Natural killer cell (primary cell): ENCODE measurements around the gene OSBPL3. TPM values are rescaled to one million over a fixed set of nuclear protein-coding genes. Genes with fewer than 3 reads are reported as not detected.

ENCODE experiments used
- ATAC-seq, 3 donors: fragments of 150-1000 bp in 2 of 3; fragments of 200-7000 bp in 1 of 3; cut with Tn5 transposase; 1 replicate in 1 of 3; 2 replicates in 2 of 3; pipeline ENCODE4 v1.10.0; 2021; ENCODE audit warnings: mild to moderate bottlenecking in 2 of 3, moderate library complexity in 2 of 3
- DNase-seq, 2 donors: peaks; one replicate each; pipeline versions ENCODE4 v3.0.0 to v3.0.0-alpha.2; 2013 to 2021; ENCODE audit warnings: mixed read lengths in 1 of 2
- H3K27ac ChIP-seq: one replicate; pipeline ENCODE4 v1.5.1; 2013; ENCODE audit warnings: mild to moderate bottlenecking, low read length
- H3K27me3 ChIP-seq: one replicate; pipeline ENCODE4 v1.6.1; 2013; ENCODE audit warnings: low read length; ENCODE audit not compliant: control insufficient read depth, insufficient read depth
- H3K36me3 ChIP-seq: one replicate; pipeline ENCODE4 v1.6.1; 2013; ENCODE audit warnings: low read length; ENCODE audit not compliant: control insufficient read depth, insufficient read depth
- H3K4me1 ChIP-seq: one replicate; pipeline ENCODE4 v1.6.1; 2013; ENCODE audit warnings: low read length; ENCODE audit not compliant: control insufficient read depth, insufficient read depth
- H3K4me3 ChIP-seq: one replicate; pipeline ENCODE4 v1.5.1; 2013; ENCODE audit warnings: low read length
- H3K9me3 ChIP-seq: one replicate; pipeline ENCODE4 v1.6.1; 2013; ENCODE audit warnings: low read length; ENCODE audit not compliant: control insufficient read depth, insufficient read depth
- H3K27ac Mint-ChIP-seq, 2 donors: one replicate each; pipeline ENCODE4 v1.8.0; 2022; ENCODE audit warnings: mild to moderate bottlenecking in 2 of 2, mixed read lengths in 2 of 2, moderate library complexity in 1 of 2
- H3K27me3 Mint-ChIP-seq, 2 donors: one replicate each; pipeline ENCODE4 v1.8.0; 2022; ENCODE audit warnings: low read depth in 2 of 2, mixed read lengths in 2 of 2
- H3K36me3 Mint-ChIP-seq: one replicate; pipeline ENCODE4 v1.8.0; 2022; ENCODE audit warnings: mixed read lengths
- H3K4me1 Mint-ChIP-seq, 2 donors: one replicate each; pipeline ENCODE4 v1.8.0; 2022; ENCODE audit warnings: mixed read lengths in 2 of 2
- H3K4me3 Mint-ChIP-seq: one replicate; pipeline ENCODE4 v1.8.0; 2022; ENCODE audit warnings: mild to moderate bottlenecking, moderate library complexity, mixed read lengths
- H3K9me3 Mint-ChIP-seq, 2 donors: one replicate each; pipeline ENCODE4 v1.8.0; 2022; ENCODE audit warnings: mixed read lengths in 2 of 2
- CTCF ChIP-seq: fragments of 200-600 bp; IDR thresholded peaks from one replicate; pipeline ENCODE4 v1.8.0; 2022; ENCODE audit warnings: antibody characterized with exemption
- WGBS: methylation state at CpG from one replicate; pipeline ENCODE4 v1.1.7; 2013; ENCODE audit warnings: missing lambda C conversion rate; ENCODE audit not compliant: insufficient coverage; 5-methylcytosine and 5-hydroxymethylcytosine counted together
- intact Hi-C: fragments of 100-400 bp; cut with micrococcal nuclease; formaldehyde crosslinking; loops from one replicate; pipeline ENCODE4 v1.14.2; 2022
- total RNA-seq, 4 donors: library from RNA; stranded (reverse); fragments of 120-200 nt in 1 of 4; gene quantifications; one replicate each; pipeline versions ENCODE4 v1.2.3 to v1.2.4, GENCODE V29; 2013 to 2022

The OSBPL3 gene
- total RNA-seq, 3 donors from 2014 or later (not counting 1 experiment from before 2014, with no cell fraction given), result 50.7 to 99.1 (median 65.1) TPM

- intact Hi-C loops, result no loop called here
- Mint-ChIP-seq H3K4me1 (no peaks in the 10 kb centered on the region), H3K4me3 (no peak overlapping the region), H3K27me3 (no peaks in the 10 kb centered on the region), H3K36me3 (no peaks in the 10 kb centered on the region), H3K9me3 (no peaks in the 10 kb centered on the region), H3K27ac (no peak overlapping the region)
- Histone ChIP-seq H3K4me3 (no peak overlapping the region), H3K9me3 (no peaks in the 10 kb centered on the region), H3K4me1 (no peaks in the 10 kb centered on the region), H3K27ac (no peak overlapping the region), H3K27me3 (no peaks in the 10 kb centered on the region), H3K36me3 (no peaks in the 10 kb centered on the region)
- ATAC-seq (peak in 2 of 3 donors; percentile 9 to 40), DNase-seq (no peak)
- no peak for TF ChIP-seq CTCF
- WGBS, result 79% methylated on average over 1 of the region's 4 CpGs
Observed at GRCh38 chr7:24781106-24781505, 198.9 kb downstream of the OSBPL3 start.

- intact Hi-C loops, result no loop called here
- no peak overlapping the region for H3K27ac Mint-ChIP-seq
- ATAC-seq, result no peak
Observed at GRCh38 chr7:24779283-24779655, 200.7 kb downstream of the OSBPL3 start.

GRCh38 chr7:24778543-24779282 is 201.3 kb downstream of the OSBPL3 start:
- Mint-ChIP-seq H3K27me3 (no peaks in the 10 kb centered on the region), H3K27ac (no peak overlapping the region), H3K36me3 (no peaks in the 10 kb centered on the region), H3K4me1 (peaks cover 0 to under 1% of the 10 kb centered on the region in 2 donors), H3K9me3 (no peaks in the 10 kb centered on the region), H3K4me3 (no peak overlapping the region)
- no peaks in the 10 kb centered on the region for H3K27me3 ChIP-seq
- no peaks in the 10 kb centered on the region for H3K9me3 ChIP-seq
- intact Hi-C loops, result no loop called here
- no peaks in the 10 kb centered on the region for H3K36me3 ChIP-seq
- DNase-seq (no peak), ATAC-seq (no peak)
- WGBS, result 67% methylated on average over 9 of the region's 9 CpGs
- H3K27ac ChIP-seq, result no peak overlapping the region
- no peak for TF ChIP-seq CTCF
- H3K4me1 ChIP-seq, result no peaks in the 10 kb centered on the region
- no peak overlapping the region for H3K4me3 ChIP-seq

More at GRCh38 chr7:24779283-24779655, 200.7 kb downstream of the OSBPL3 start:
- no peak for DNase-seq
- no peak for TF ChIP-seq CTCF
- Histone ChIP-seq H3K36me3 (no peaks in the 10 kb centered on the region), H3K27me3 (no peaks in the 10 kb centered on the region), H3K27ac (no peak overlapping the region), H3K9me3 (no peaks in the 10 kb centered on the region), H3K4me1 (no peaks in the 10 kb centered on the region), H3K4me3 (no peak overlapping the region)
- Mint-ChIP-seq H3K4me3 (no peak overlapping the region), H3K9me3 (no peaks in the 10 kb centered on the region), H3K4me1 (no peaks in the 10 kb centered on the region), H3K27me3 (no peaks in the 10 kb centered on the region), H3K36me3 (no peaks in the 10 kb centered on the region)
- 80% methylated on average over 2 of the region's 2 CpGs for WGBS

DNA sequence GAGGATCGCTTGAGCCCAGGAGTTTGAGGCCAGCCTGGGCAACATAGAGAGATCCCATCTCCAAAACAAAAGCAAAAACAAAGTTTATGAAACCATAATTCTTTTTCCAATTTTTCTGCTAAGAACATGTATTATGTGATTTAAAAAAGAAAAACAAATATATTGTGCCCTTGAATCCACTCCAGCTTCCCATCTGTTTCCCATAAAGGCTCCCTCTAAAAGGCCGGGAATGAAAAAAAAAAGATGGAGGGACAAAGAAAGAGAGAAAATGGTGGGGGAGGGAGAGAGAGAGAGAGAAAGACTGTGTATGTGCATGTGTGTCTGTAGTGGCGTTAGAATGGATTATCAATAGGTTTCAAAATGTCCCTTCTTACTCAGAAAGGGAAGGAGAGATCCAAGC is 202.2 kb downstream of the OSBPL3 start:
- ATAC-seq (no peak), DNase-seq (no peak)
- Histone ChIP-seq H3K4me1 (no peaks in the 10 kb centered on the region), H3K36me3 (no peaks in the 10 kb centered on the region), H3K9me3 (no peaks in the 10 kb centered on the region), H3K4me3 (no peak overlapping the region), H3K27ac (no peak overlapping the region), H3K27me3 (no peaks in the 10 kb centered on the region)
- H3K27ac Mint-ChIP-seq, result peak overlapping the region in 1 of 2 donors; percentile 19
- H3K9me3 Mint-ChIP-seq, result no peaks in the 10 kb centered on the region
- 100% methylated on average over 2 of the region's 3 CpGs for WGBS
- H3K36me3 Mint-ChIP-seq, result no peaks in the 10 kb centered on the region
- TF ChIP-seq CTCF, result no peak
- intact Hi-C loops, result no loop called here
- peaks cover 0 to 4% of the 10 kb centered on the region in 2 donors for H3K4me1 Mint-ChIP-seq
- H3K4me3 Mint-ChIP-seq, result no peak overlapping the region
- no peaks in the 10 kb centered on the region for H3K27me3 Mint-ChIP-seq
